ENCODE measurements around the gene KIAA1549.

DNA sequence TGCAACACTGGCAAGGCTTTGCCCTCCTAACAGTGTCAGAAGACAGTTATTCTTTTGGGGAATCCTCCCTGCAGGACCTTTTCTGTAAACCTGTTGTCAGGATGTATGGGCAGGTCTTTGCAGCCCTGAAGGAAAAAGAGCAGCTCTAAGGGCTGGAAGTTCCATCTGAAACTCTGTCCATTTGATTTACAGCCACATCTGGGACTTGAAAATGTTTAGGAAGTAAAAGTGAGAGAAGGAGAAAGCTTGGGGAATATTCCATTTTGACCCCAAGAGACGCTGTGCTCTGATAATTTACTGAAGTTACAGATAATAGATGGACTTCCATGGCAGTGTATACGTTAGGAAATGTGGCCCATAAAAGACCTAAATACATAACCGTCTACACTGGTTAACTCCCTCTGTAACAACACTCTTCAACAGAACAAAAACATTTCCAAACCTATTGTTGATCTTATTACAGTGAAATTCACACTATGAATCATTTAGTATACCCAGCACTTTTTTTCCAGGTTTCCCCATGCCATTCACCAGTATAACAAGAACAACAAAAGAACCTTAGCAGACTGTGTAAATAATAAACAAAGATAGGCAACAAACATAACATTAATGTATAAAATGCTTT lies 89.1 kb downstream of the KIAA1549 start:
- TF ChIP-seq, protein P1, sequence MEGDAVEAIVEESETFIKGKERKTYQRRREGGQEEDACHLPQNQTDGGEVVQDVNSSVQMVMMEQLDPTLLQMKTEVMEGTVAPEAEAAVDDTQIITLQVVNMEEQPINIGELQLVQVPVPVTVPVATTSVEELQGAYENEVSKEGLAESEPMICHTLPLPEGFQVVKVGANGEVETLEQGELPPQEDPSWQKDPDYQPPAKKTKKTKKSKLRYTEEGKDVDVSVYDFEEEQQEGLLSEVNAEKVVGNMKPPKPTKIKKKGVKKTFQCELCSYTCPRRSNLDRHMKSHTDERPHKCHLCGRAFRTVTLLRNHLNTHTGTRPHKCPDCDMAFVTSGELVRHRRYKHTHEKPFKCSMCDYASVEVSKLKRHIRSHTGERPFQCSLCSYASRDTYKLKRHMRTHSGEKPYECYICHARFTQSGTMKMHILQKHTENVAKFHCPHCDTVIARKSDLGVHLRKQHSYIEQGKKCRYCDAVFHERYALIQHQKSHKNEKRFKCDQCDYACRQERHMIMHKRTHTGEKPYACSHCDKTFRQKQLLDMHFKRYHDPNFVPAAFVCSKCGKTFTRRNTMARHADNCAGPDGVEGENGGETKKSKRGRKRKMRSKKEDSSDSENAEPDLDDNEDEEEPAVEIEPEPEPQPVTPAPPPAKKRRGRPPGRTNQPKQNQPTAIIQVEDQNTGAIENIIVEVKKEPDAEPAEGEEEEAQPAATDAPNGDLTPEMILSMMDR (IDR thresholded peaks at IDR 0.05), result no peak
- no peak for TF ChIP-seq POLR2A (IDR thresholded peaks at IDR 0.05)

All from testis (tissue), 2 donors.